ENCODE data around the gene PMM1.
A peak's percentile ranks its signal among the peaks of the same experiment; 100 is the strongest.
"Not testable (repeated sequence)": the region's sequence is repeated elsewhere in the genome, so short reads cannot be mapped to it uniquely, and the experiment has no call there.

The PMM1 gene

GRCh38 chr22:41563051-41563711 lies 26.5 kb downstream of the PMM1 start:
- DNase-seq (ENCODE audit: low read depth, low spot score): peak; percentile 58

GRCh38 chr22:41562461-41562860 lies 27.2 kb downstream of the PMM1 start:
- DNase-seq (ENCODE audit: low read depth, low spot score): no peak

- no peak for DNase-seq (ENCODE audit: low read depth, low spot score)
These were observed 27.9 kb downstream of the PMM1 start for GRCh38 chr22:41561788-41562187.

GRCh38 chr22:41561335-41561734 lies 28.3 kb downstream of the PMM1 start:
- DNase-seq (ENCODE audit: low read depth, low spot score): peak; percentile 30

- peak; percentile 42 for DNase-seq (ENCODE audit: low read depth, low spot score)
These were observed 29.6 kb downstream of the PMM1 start for GRCh38 chr22:41560095-41560471.

- DNase-seq (ENCODE audit: low read depth, low spot score): not testable (repeated sequence)
These were observed 31.4 kb downstream of the PMM1 start for GRCh38 chr22:41558241-41558630.

- peak; percentile 35 for DNase-seq (ENCODE audit: low read depth, low spot score)
These were observed 32.0 kb downstream of the PMM1 start for GRCh38 chr22:41557401-41558240.

- DNase-seq (ENCODE audit: low read depth, low spot score): no peak
These were observed 33.1 kb downstream of the PMM1 start for GRCh38 chr22:41556561-41556960.

GRCh38 chr22:41555325-41555982 lies 34.2 kb downstream of the PMM1 start:
- no peak for DNase-seq (ENCODE audit: low read depth, low spot score)

GRCh38 chr22:41551877-41552582 lies 37.6 kb downstream of the PMM1 start:
- no peak for DNase-seq (ENCODE audit: low read depth, low spot score)

GRCh38 chr22:41550952-41551491 lies 38.6 kb downstream of the PMM1 start:
- DNase-seq (ENCODE audit: low read depth, low spot score): no peak

- no peak for DNase-seq (ENCODE audit: low read depth, low spot score)
These were observed 40.8 kb downstream of the PMM1 start for GRCh38 chr22:41548830-41549211.

- peak; percentile 99 for DNase-seq (ENCODE audit: low read depth, low spot score)
These were observed 44.8 kb downstream of the PMM1 start for GRCh38 chr22:41544671-41545476.

GRCh38 chr22:41543854-41544670 lies 45.6 kb downstream of the PMM1 start, which contains the start of gene POLR3H:
POLR3H (minus strand) TSS chr22:41544470; CDS start chr22:41544101, 369 bp downstream.
- peak; percentile 58 for DNase-seq (ENCODE audit: low read depth, low spot score)

GRCh38 chr22:41542224-41542623 lies 47.4 kb downstream of the PMM1 start:
- no peak for DNase-seq (ENCODE audit: low read depth, low spot score)

- no peak for DNase-seq (ENCODE audit: low read depth, low spot score)
These were observed 48.2 kb downstream of the PMM1 start for GRCh38 chr22:41541484-41541883.

- no peak for DNase-seq (ENCODE audit: low read depth, low spot score)
These were observed 49.3 kb downstream of the PMM1 start for GRCh38 chr22:41540365-41540764.

GRCh38 chr22:41540006-41540315 lies 49.7 kb downstream of the PMM1 start:
- no peak for DNase-seq (ENCODE audit: low read depth, low spot score)

GRCh38 chr22:41539146-41540005 lies 50.3 kb downstream of the PMM1 start:
- no peak for DNase-seq (ENCODE audit: low read depth, low spot score)
